NCI-H82 (cell line): ENCODE measurements around the gene C4orf54.

Experiments used
- DNase-seq: peaks from one replicate; lab custom pipeline; 2025; lab: John Stamatoyannopoulos, UW

C4orf54 gene

DNA sequence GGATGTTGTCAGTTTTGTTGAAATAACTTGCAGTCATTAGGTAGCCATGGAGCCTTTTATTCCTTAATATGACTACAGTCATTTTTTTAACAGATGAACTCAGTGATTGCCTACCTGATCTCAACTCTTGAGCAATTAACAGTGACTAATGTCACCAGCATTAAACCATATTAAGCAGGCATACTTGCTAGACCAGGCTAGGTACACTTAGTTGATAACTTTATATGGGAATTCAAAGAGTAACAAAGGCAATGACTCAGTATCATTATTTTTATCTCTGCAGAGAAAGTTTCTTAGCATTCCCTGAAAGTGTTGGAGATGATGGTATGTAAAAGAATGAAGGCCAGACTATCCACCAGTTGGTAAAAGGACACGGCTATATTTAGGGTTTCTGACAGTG is at the start of gene C4orf54:
C4orf54 (minus strand) TSS at position 31 of the 400 bp plus-strand sequence. CDS start 3,180 bp downstream, outside the sequence.
- no peak for DNase-seq

DNA sequence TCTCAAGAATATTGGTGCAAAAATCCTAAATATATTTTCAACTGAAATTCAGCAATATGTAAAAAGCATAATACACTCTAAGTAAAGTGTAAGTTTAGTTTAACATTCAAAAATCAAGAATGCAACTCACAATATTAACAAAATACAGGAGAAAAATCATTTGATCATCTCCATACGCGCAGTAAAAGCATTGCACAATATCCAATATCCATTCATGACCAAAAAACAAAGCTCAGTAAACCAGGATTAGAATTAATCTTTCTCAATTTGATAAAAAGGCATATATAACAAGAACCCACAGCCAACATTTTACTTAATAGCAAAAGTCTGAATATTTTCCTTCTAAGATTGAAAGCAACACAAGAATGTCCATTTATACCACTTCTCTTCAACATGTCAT is 48.3 kb upstream of the C4orf54 start:
- no peak for DNase-seq

DNA sequence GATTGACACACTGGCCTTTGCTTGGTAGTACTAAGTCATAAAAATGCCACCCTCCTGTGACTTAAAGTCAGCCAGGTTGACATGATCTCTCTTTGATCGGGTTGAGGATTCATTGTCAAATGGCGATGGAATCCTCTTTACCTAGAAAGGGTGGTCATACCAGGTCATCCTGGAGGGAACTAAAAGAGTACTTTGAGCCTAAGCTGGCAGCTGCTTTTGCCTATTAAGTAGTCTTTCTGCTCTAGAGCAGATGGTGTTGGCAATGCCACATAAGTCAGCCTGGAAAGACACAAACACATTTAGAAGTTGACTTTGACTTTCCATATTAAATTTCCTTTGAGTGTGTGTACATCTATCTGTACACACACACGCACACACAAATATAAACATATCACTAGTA is 39.2 kb upstream of the C4orf54 start:
- DNase-seq = peak; percentile 84

DNA sequence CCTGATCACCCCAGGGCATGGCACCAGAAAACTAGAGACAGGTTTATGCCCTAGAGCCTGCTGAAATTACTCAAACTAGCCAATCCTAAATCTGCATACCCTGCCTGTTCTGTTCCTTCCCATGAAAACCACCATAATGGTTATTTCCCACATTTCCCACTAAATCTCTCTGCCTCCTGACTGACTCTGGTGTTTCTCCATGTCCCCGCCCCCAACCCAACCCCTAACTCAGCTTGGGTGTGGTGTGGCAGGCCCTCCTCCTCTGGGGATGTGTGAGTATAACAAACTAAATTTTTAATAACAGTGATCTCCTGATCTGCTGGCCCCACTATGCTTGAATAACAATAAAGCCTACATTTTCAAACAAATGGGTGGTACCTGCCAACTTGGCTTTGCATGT is 35.5 kb upstream of the C4orf54 start:
- DNase-seq = no peak

DNA sequence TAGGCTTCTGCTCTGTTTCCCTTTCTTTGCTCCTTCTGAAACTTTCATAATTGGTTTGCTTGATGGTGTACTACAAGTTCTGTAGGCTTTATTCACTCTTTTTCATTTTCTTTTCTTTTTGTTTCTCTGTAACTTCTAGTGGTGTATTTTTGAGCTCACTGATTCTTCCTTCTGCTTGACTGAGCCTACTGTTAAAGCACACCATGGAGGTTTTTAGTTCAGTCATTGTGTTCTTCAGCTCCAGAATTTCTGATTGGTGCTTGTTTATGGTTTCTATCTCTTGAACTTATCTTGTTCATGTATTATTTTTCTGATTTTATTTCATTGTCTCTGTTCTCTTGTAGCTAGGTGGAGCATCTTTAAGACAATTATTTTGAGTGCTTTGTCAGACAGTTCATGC is 33.4 kb upstream of the C4orf54 start:
- DNase-seq = no peak

DNA sequence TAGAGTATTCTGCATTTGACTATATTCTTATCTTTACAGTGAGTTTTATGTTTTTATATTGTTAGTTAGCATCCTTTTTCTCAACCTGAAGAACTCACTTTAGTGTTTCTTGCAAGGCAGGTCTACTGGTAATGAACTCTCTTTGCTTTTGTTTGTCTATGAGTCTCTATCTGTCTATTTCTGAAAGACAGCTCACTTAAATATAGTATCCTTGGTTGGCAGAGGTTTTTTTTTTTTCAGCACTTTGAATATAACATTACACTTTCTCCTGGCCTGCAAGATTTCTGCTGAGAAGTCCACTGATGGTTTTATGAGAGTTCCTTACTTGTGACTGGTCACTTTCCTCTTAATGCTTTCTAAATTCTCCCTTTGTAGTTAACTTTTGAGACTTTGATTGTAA is 32.8 kb upstream of the C4orf54 start:
- no peak for DNase-seq

DNA sequence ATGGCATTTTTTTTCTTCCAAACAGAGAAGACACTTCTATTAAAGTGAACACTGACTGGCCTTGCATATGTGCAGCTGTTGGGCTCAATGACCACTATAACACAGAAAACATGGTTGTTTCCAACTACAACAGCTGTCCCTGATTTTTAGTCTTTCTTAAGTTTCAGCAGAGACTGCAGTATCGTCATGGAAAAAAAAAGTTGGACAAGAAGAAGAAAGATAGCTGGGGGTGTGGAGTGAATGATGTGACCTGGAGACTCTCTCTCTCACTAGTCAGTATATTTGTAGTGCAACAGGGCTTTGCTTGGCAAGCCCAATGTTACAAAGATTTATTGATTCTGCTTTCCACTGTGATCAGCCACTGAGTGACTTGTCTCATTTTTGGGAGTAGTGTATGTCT is 29.5 kb upstream of the C4orf54 start:
- DNase-seq = no peak

DNA sequence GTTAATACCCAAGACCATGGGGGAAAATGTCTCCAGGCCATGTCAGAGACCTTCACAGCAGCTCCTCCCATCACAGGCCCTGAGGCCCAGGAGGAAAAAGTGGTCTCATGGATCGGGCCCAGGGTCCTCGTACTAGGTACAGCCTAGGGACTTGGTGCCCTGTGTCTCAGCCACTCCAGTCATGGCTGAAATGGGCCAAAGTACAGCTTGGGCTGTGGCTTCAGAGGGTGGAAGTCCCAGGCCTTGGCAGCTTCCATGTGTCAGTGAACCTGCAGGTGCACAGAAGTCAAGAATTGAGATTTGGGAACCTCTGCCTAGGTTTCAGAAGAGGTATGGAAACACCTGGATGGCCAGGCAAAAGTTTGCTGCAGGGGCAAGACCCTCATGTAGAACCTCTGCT is 27.6 kb upstream of the C4orf54 start:
- DNase-seq = no peak

DNA sequence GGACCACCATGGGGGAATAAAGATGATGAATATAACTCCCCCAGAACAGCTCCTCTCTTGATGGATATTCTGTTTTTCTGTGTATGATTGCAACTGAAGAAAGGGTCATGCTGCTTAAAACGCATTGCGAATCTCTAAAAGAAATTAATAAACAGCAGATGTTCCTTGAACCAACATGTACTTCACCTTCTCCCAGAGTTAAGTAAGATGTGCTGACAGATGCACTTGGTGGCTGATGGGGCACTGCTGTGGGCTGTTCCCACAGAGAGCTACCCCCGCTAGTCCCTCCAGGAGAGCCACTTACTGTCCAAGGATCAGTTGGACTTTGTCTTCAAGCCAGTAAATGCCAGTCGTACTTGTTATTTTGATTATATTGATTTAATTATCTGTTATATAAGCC is 26.3 kb upstream of the C4orf54 start:
- no peak for DNase-seq

DNA sequence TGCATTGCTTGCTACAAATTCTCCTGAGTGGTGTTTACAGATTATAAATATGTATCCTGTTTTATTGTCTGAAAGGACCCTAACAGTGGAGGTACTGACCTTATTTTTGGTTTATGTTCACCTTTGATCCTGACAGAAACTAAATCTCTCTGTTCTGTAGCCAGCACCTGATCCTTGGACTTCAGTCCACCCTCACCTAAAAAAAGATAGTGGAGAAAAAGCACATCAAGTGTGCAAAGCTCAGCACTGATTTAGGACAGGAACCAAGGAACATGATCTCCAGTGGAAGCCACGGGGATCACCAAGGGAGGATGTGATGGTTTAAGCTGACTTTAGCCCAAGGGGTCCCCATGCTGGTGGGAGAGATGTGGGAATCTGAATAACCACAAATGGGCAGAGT is 22.3 kb upstream of the C4orf54 start:
- DNase-seq = no peak

DNA sequence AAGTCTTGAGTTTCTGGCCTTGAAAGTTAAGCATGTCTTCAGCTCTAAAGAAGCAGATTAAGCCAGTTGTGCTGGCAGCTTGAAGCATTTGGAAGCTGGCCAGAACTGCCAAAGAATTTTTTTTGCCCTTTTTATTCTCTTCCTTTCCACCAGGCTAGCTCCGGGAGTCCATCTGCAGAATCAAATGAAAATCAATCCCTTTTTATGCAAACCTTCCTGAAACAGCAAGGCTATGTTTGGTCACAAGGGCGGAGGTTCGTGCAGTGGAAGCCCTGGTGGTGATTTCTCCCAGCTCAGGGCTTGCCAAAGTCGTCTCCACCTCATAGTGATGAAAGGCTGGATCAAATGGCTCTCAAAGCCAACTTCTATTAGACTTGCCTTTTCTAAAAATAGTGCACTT is 21.6 kb upstream of the C4orf54 start:
- peak; percentile 71 for DNase-seq

DNA sequence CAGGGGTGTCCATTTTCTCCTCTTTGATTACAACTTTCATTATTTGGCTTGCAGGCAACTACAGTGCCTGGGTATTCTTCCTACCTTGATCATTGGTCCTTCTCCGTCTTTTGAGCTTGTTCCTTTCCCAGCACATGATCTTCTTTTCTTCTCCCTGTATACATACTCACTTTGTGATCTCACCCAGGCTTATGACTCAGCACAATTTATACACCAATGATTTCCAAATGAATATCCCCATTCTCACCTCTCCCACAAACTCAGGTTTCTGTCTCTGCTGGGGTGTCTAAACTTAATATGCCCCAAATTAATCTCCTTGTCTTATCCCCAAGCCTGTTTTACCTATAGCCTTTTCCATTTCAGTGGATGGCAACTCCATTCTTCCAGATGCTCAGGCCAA is 19.5 kb upstream of the C4orf54 start:
- DNase-seq = no peak

DNA sequence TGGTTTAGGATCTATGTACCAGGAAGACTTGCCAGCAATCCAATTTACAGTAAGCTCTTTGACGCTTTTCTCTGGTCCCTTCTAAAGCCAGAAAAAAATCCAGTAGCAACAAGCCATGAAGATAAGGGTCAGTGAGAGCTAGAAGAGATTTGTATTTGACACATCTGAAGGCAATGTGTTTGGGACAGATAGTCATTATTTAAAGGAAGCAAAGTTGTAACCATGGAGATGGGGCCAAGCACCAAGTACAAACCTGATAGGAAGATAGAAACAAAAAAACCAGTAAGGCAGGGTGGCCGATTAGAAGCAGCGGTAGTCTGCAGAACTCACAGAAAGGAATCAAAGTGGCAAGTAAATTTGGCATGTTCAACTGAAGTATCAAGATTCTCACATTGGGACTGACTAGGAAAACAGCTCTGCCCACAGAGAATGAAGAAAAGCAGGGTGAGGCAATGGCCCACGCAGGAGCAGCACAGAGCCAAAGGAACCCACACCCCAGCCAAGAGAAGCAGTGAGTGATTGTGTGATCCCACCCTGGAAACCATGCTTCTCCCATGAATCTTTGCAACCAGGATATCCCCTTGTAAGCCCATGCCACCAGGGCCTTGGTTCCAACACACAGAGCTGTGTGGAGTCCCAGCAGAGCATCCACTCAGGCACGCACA is 12.9 kb upstream of the C4orf54 start:
- peak; percentile 15 for DNase-seq

DNA sequence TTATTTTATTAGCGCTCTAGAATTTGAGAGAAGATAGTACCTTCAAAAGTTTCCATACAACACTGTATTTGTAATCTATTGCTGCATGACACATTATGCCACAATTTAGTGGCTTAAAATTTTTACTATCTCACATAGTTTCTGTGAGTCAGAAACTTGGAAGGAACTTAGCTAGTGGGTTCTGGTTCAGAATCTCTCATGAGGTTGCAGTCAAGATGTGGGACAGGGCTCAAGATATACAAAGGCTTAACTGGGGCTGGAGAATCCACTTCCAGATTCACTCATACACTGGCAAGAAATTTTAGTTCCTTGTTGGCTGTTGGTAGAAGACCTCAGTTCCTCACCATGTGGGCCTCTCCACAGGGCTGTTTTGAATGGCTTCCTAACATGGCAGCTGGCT is 11.5 kb upstream of the C4orf54 start:
- DNase-seq = no peak

DNA sequence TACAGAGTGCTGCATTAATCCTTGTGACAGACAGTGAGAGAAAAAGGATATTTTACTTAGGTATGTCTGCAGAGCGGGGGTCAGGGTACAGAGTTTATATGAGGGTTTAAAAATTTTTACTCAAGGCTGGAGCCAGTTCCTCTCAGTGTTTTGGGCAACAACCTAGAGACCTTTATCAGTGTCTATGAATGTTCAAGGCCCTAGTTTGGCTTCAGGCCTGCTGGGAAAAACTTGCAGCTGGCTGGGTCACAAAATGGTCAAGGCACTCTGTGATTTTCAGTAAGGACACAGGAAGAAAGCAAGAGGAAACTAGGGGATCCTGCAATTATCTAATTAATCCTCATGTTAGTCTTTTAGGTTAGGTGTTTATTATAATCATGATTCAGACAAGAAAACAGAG is 10.8 kb upstream of the C4orf54 start:
- DNase-seq = no peak

DNA sequence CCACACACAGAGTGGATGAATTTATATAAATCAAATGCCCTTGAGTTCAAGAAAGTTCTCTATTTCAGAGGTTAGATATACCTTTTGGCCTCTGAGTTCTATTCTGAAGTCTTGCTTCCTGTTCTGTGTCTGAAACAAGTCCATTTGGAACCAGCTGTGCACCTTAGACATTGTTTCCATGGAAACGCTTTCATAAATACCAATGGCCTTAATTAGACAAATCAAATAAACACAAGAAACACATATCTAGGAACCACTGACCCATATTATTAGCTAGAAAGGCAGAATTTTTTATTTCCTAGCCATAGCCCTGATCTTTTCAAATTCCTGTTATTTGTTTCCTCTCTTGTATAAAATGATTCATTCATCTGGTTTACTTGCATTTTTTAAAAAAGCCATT is 8.4 kb upstream of the C4orf54 start:
- DNase-seq = no peak

DNA sequence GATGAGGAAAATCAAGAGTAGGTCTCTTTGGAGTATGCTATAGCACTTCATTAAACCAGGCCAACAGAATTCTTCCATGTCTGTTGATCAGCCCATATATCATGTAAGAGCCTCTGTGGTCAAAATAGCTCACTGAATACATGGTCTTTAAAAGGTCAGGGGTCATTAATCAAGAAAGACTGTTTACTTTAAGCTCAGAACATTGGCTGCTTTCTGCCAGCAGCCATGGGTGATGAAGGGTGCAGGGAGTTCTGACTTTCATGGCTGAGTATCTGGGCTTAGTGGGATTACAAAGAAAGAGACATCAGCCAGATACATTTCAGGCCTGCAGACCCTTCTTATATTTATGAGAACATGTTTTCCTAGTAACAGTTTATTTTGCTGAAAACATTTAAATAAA is 7.1 kb upstream of the C4orf54 start:
- peak; percentile 4 for DNase-seq

DNA sequence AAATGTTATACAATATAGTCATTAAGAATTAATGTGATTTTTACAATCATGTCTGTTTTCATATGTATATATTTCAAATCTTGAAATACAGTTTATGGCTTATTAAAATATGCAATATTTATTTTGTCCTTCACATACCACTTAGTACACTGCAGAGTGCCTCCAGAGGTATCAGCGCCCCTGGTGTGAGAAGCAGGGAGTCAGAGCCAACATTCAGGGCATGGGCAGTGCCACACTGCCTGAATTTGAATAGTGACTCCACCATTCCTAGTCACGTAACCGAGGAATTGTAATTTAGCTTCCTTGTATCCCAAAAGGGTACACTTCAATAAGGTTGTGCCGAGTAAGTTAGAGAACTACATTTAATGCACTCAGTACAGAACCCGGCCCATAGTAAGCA is 4.3 kb upstream of the C4orf54 start:
- no peak for DNase-seq

DNA sequence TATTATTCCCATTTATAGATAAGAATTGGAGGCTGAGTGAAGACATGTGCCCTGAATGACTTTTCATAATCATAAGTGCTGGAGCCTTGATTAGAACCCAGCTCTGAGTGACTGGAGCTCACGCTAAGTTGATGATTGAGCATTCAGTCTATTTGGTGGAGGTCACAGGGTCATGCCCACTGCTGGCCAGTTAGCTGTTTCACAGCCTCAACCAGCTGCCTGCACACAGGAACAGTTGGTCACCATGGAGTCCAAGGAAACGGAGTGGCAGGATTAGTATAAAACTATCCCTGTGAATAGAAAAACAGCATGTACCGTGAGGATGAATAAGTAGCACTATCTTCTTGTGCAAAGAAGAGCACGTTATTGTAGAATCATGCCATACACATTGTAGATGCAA is 1.0 kb upstream of the C4orf54 start:
- DNase-seq = no peak

DNA sequence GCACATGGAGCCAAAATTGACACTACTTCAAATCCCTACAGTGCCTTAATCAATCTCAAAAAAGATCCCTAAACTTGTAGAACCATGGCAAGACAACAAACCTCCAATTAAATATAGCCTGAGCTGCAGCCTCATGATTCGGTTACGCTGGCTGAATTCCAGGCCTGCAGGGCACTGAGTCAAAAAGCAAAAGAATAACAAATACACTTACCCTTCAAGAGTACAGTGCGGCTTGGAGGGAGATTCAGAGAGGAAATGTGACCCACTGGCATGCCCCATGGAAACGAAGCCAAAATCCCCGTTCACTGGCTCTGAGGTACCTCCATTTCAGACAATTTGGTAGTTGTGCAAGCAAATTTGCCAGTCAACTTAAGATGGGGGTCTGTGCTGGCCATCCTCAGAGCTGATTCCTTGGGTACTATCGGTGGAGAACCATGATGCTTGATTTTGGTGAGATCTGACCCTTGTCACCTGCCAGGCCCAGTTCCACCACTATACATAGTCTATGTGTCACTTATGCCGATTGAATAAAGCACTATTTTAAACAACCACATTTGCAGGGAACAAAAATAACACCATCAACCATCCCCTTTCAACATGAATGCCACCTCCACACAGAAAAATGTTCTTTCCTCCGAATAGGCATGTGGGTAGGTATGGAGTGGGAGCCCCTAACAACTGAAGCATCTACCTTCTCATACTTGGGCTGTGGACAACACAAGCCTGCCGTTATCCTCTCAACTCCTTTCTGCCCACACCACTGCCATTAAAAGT is 2.1 kb downstream of the C4orf54 start:
- DNase-seq = no peak

DNA sequence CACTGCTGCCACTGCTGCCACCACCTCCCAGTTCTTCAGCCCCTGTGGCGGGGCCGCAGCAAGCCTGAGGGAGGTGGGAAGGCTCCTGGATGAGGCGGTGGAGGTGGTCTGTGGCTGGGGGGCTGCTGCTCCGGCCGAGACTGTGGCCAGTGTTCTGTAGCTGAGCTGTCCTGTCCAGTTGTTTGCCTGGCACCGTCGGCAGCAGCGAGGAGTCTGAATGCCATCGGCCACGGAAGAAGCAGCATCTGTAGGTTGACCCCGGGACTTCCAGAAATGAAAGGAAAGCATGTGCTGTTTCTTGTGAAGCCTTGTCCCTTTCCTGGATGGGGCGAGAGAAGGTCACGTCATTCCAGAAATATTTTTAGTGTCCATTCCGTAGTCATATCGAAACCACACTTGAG is 3.3 kb downstream of the C4orf54 start:
- no peak for DNase-seq

DNA sequence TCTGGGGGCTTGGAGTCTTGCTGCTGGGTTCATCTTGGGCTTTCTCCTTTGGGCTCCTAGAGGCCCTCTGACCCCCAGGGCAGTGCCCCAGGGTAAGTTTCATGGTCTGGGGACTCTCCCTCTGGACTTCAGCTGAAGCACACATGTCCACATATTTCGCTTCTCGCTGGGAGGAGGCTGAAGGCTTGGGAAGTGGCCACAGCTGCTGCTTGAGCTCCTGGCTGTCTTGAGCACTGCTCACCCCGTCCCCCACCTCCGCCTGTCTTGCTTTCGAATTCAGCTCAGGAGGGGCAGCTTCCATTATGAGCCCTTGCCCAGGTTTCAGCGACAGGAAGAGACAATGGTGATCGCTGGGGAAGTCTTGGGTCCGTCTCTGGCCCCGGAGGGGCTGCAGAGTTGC is 3.7 kb downstream of the C4orf54 start:
- no peak for DNase-seq

DNA sequence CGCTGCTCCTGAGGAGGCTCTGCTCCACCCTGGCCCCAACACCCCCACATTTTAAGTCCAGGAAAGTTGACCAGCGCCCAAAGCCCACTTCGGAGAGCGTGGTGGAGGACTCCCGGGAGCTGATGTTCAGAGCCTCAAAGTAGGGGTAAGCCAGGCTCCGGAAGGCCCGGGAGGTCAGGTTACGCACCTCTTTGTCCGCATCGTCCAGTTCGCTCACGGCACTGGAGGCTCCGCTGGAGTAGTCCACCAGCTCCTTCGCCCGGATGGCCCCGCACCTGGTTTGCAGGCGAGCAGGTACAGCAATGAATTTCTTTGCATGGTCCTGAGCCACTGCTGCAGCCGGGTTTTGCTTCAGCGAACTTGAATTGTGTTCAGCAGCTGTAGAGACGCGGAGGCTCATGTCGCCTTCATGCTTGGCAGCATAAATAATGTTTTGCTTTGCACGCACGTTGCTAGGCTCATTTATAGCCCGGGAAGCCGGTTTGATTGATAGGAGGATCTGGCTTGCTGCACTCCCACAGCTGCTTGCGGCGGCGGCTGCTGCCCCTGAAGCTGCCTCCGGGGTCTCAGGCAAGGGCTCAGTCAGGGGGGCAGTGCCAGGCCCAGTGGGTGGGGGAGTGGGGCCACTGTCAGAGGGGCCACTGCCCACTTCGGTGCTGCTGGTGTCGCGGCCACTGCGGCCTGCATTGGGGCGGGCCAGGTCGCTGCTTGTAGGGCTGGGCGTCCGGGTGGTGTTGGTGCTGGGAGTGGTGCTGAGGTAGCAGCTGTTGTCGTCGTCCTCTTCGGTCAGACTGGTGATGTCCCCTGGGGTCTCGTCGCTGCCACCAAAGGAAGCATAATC is 4.8 kb downstream of the C4orf54 start:
- DNase-seq = no peak
